Cardiac fibroblast (primary cell): ENCODE data around the gene CATSPER1.

Experiments
- DNase-seq, 2 donors: peaks; one replicate each; pipeline versions ENCODE4 v3.0.0 to v3.0.0-alpha.2; 2010; ENCODE audit warnings: low read depth in 2 of 2
- H3K4me3 ChIP-seq, 2 donors: replicated peaks in 1 of 2; 1 replicate in 1 of 2; 2 replicates in 1 of 2; pipeline ENCODE4 v1.5.1; 2011; ENCODE audit warnings: low read depth in 2 of 2, low read length in 2 of 2, mild to moderate bottlenecking in 2 of 2, moderate library complexity in 1 of 2
- TF ChIP-seq, protein P1 (sequence below): IDR thresholded peaks from one replicate; pipeline ENCODE4 v1.5.1; 2011; ENCODE audit warnings: low read depth, mild to moderate bottlenecking, low read length, inconsistent platforms

Gene CATSPER1

GRCh38 chr11:65983589-65983987 lies 42.7 kb downstream of the CATSPER1 start:
- H3K4me3 ChIP-seq = no peak overlapping the region
- TF ChIP-seq, protein P1, sequence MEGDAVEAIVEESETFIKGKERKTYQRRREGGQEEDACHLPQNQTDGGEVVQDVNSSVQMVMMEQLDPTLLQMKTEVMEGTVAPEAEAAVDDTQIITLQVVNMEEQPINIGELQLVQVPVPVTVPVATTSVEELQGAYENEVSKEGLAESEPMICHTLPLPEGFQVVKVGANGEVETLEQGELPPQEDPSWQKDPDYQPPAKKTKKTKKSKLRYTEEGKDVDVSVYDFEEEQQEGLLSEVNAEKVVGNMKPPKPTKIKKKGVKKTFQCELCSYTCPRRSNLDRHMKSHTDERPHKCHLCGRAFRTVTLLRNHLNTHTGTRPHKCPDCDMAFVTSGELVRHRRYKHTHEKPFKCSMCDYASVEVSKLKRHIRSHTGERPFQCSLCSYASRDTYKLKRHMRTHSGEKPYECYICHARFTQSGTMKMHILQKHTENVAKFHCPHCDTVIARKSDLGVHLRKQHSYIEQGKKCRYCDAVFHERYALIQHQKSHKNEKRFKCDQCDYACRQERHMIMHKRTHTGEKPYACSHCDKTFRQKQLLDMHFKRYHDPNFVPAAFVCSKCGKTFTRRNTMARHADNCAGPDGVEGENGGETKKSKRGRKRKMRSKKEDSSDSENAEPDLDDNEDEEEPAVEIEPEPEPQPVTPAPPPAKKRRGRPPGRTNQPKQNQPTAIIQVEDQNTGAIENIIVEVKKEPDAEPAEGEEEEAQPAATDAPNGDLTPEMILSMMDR = no peak
- DNase-seq = no peak

DNA sequence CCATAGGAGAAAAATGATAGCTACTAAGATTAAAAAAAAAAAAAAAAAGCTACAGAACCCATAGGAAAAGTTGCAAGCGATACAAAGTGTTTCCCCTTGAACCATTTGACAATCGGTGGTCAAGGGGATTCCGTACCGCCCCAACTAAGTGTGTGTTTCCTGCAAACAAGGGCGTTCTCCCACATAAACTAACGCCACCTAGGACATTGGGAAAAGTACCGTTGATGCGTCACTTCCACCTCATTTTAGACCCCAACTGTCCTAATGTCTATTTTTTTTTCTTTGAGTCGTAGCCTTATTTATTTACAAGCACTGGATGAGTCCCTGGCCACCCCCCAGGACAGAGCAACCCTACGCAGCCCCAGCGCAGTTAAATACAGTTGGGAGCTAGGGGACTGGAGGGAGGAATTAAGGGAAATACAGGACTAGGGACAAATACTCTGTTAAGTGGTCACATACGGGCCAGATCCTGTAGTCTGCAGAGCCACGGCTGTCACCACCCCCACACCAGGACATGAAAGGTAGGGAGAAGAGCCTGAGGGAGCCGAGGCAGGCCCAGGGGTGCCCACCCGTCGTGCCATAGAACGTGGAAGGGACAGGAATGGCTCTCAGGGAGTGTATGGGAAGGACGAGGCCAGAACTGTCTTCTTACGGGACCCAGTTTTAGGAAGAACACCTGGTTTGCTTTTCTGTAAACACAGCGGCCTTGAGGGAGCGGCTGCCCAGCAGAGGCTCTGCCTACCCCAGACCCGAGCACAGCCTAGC lies 43.3 kb downstream of the CATSPER1 start:
- DNase-seq = no peak
- TF ChIP-seq, protein P1 = no peak
- no peak overlapping the region for H3K4me3 ChIP-seq

DNA sequence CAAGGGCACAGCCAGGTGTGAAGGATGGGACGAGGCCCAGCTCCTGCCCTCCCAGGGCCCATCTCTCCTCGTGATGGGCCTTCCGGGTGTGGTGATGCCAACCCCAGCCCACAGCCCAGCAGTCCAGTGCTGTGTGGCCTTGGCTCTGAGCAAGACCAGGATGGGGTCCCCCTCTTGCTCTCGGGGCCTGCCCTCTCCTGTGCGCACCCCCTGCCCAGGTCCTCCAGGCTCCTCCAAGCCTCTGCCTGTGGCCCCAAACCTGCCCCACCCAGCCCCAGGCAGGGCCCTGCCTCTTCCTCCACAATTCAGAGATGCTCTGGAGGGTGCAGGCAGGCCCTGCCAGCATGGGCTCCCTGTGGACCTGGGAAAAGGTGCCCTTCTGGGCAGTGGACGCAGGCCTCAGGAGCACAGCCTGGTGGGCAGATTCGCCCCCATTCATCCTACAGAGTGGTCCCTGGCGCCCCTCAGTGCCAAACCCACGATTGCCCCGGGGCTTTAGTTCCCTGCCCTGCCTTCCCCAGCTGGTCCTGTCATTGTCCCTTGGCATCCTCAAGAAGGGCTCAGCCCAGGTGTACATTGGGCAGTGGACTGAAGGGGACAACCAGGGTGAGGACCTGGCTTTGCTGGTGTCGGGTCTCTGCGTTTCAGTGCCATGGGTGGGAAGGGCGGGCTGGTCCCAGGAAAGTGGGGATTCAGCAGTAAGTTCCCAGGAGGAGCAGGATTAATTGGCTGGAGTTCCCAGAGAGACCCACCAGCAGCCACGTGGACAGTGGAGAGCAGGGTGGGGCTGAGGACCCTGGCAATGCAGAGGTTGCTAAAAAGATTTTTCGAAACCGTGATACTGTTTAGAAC lies 44.1 kb downstream of the CATSPER1 start:
- TF ChIP-seq, protein P1 = no peak
- H3K4me3 ChIP-seq = no peak overlapping the region
- no peak for DNase-seq

GRCh38 chr11:65981101-65981740 lies 45.1 kb downstream of the CATSPER1 start:
- no peak overlapping the region for H3K4me3 ChIP-seq
- no peak for DNase-seq
- TF ChIP-seq, protein P1 = no peak

DNA sequence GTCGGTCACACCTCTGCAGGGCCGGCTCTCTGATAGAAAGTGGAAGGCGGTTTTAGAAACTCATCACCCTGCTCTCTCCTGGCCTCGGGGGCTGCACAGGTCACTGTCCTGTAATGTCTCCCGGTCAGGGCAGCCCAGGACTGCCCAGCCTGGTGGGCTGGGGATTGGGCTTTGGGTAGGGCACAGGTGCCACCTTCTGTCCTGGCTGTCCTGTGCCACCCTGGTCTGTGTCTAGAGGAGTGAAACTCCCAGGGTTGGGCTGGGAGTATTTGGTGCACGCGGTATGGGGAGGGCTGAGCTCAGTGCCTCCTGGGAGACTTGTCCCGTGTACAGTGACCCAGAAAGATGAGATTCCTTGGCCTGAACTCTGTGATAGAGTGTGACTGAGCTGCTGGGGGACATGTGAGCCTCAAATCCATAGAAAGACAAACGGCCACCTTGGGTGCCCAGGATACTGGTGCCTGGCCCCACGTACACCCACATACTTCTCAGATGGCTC lies 47.0 kb downstream of the CATSPER1 start:
- TF ChIP-seq, protein P1 = no peak
- DNase-seq = no peak
- H3K4me3 ChIP-seq = no peak overlapping the region

- H3K4me3 ChIP-seq = no peak overlapping the region
- TF ChIP-seq, protein P1 = no peak
- no peak for DNase-seq
These were observed 47.7 kb downstream of the CATSPER1 start for GRCh38 chr11:65978391-65979238.
